GM10266 (cell line): ENCODE results near the gene ASPSCR1.
A peak's percentile ranks its signal among the peaks of the same experiment; 100 is the strongest.

Experiments
- DNase-seq: peaks from one replicate; pipeline ENCODE4 v3.0.0; 2012; ENCODE audit errors: extremely low spot score
- CTCF ChIP-seq: IDR thresholded peaks from 2 replicates; pipeline ENCODE4 v1.5.1; 2012; ENCODE audit warnings: mild to moderate bottlenecking, low read depth; ENCODE audit not compliant: control insufficient read depth, insufficient read depth; ENCODE audit errors: missing control alignments

The ASPSCR1 gene

GRCh38 chr17:81958633-81959342, 18.6 kb upstream of the ASPSCR1 start:
- no peak for DNase-seq
- TF ChIP-seq CTCF, result no peak

GRCh38 chr17:81959362-81960129, 17.9 kb upstream of the ASPSCR1 start:
- peak; percentile 100 for TF ChIP-seq CTCF
- DNase-seq, result peak; percentile 94

GRCh38 chr17:81960130-81960958, 17.1 kb upstream of the ASPSCR1 start:
- TF ChIP-seq CTCF, result no peak
- no peak for DNase-seq

- no peak for DNase-seq
- peak; percentile 2 for TF ChIP-seq CTCF
Measured at GRCh38 chr17:81961087-81961511, 16.3 kb upstream of the ASPSCR1 start, which contains the start of gene NOTUM. Gene NOTUM (minus strand): TSS chr17:81961187. CDS start chr17:81960909, 278 bp downstream.

GRCh38 chr17:81961521-81962498, 15.6 kb upstream of the ASPSCR1 start:
- no peak for TF ChIP-seq CTCF
- no peak for DNase-seq
